H1 (cell line): Measurements from ENCODE around the gene TAOK2. TPM values are rescaled to one million over a fixed set of nuclear protein-coding genes. Genes with fewer than 3 reads are reported as not detected.

Source experiments
- CTCF ChIP-seq, 3 experiments: IDR thresholded peaks; 1 replicate in 2 of 3; 2 replicates in 1 of 3; pipeline versions ENCODE4 v1.5.1 to v1.6.1; 2011; ENCODE audit warnings: low read length in 3 of 3, mild to moderate bottlenecking in 3 of 3, inconsistent platforms in 2 of 3, low read depth in 1 of 3, moderate library complexity in 1 of 3; ENCODE audit not compliant: insufficient read depth in 1 of 3; ENCODE audit errors: control extremely low read depth in 1 of 3
- FOSL1 ChIP-seq: IDR thresholded peaks from 2 replicates; pipeline ENCODE4 v1.6.1; 2011; ENCODE audit warnings: mild to moderate bottlenecking, low read depth, low read length, moderate library complexity; ENCODE audit not compliant: insufficient read depth
- SIRT6 ChIP-seq: IDR thresholded peaks from one replicate; pipeline ENCODE4 v1.7.1; 2012; ENCODE audit warnings: low read length, inconsistent platforms
- SIX5 ChIP-seq: IDR thresholded peaks from 2 replicates; pipeline ENCODE4 v1.6.1; 2011; ENCODE audit warnings: mild to moderate bottlenecking, low read depth, low read length
- polyA plus RNA-seq, 7 experiments: library from polyadenylated mRNA; depleted of rRNA in 3 of 7; stranded (reverse) in 5 of 7; unstranded in 2 of 7; fragments of >200 nt in 5 of 7; fragments of 200-250 nt in 2 of 7; gene quantifications; 1 replicate in 5 of 7; 2 replicates in 1 of 7; 4 replicates in 1 of 7; pipeline versions ENCODE4 v1.2.1 to v1.2.3, GENCODE V29; 2011 to 2013; ENCODE audit warnings: missing spikeins in 2 of 7, mixed read lengths in 2 of 7
- total RNA-seq: library from RNA; stranded (reverse); fragmentation: NEBNext Ultra II Directional; extraction: Animal tissue kit (Norgen Biotek cat#: 25700); gene quantifications from 2 replicates; pipeline ENCODE4 v1.2.1, GENCODE V29; 2021

The TAOK2 gene
- total and polyA plus RNA-seq, 2 of the 8 experiments (the other 6 are each of a cell fraction or from before 2014, with no cell fraction given): 13.5 to 32.6 TPM

DNA sequence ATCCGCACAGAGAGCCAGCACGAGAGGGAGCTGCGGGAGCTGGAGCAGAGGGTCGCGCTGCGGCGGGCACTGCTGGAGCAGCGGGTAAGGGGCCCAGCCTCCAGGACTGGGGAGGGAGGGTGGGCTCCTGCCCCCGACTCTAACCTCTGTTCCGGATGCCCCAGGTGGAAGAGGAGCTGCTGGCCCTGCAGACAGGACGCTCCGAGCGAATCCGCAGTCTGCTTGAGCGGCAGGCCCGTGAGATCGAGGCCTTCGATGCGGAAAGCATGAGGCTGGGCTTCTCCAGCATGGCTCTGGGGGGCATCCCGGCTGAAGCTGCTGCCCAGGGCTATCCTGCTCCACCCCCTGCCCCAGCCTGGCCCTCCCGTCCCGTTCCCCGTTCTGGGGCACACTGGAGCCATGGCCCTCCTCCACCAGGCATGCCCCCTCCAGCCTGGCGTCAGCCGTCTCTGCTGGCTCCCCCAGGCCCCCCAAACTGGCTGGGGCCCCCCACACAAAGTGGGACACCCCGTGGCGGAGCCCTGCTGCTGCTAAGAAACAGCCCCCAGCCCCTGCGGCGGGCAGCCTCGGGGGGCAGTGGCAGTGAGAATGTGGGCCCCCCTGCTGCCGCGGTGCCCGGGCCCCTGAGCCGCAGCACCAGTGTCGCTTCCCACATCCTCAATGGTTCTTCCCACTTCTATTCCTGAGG is 17.4 kb downstream of the TAOK2 start (continued):
- TF ChIP-seq CTCF (IDR thresholded peaks at IDR 0.05; ENCODE audit: control extremely low read depth in 1 of 3, insufficient read depth in 1 of 3, low read depth in 1 of 3, low read length in 3 of 3): no peak
- TF ChIP-seq FOSL1: no peak
- no peak for TF ChIP-seq SIRT6
- no peak for TF ChIP-seq SIX5
